HG03095 (cell line): ENCODE measurements around the gene SETD1A.

ENCODE experiments used
- ATAC-seq: cut with Tn5 transposase; IDR thresholded peaks from one replicate; pipeline ENCODE4 v1.9.1; 2021; ENCODE audit warnings: moderate library complexity; ENCODE audit not compliant: unreplicated experiment

The SETD1A gene

GRCh38 chr16:30957456-30958174 lies at the start of gene SETD1A:
Gene SETD1A, plus strand, starts transcription at chr16:30957754. Its CDS starts 978 bp downstream, at chr16:30958732.
- ATAC-seq, result peak; percentile 68

- ATAC-seq, result no peak
Measured at GRCh38 chr16:30910427-30911029, 47.0 kb upstream of the SETD1A start.

GRCh38 chr16:30912794-30913412 lies 44.7 kb upstream of the SETD1A start:
- ATAC-seq, result no peak

- no peak for ATAC-seq
Measured at GRCh38 chr16:30914830-30915229, 42.7 kb upstream of the SETD1A start.

- ATAC-seq, result no peak
Measured at GRCh38 chr16:30918614-30919013, 38.9 kb upstream of the SETD1A start.

GRCh38 chr16:30920891-30921290 lies 36.7 kb upstream of the SETD1A start:
- no peak for ATAC-seq

GRCh38 chr16:30921459-30921747 lies 36.2 kb upstream of the SETD1A start:
- no peak for ATAC-seq

GRCh38 chr16:30921748-30922419 lies 35.7 kb upstream of the SETD1A start:
- peak; percentile 2 for ATAC-seq

GRCh38 chr16:30922420-30922959 lies 35.1 kb upstream of the SETD1A start:
- ATAC-seq, result peak; percentile 59

GRCh38 chr16:30922960-30923535 lies 34.5 kb upstream of the SETD1A start:
- ATAC-seq, result peak; percentile 63

- no peak for ATAC-seq
Measured at GRCh38 chr16:30923554-30924075, 33.9 kb upstream of the SETD1A start, which contains the start of gene FBXL19. Gene FBXL19, plus strand, starts transcription at chr16:30923572. Its CDS starts 2,183 bp downstream, at chr16:30925755.

GRCh38 chr16:30924076-30924912 lies 33.3 kb upstream of the SETD1A start:
- no peak for ATAC-seq

GRCh38 chr16:30924913-30925631 lies 32.5 kb upstream of the SETD1A start:
- no peak for ATAC-seq

- ATAC-seq, result no peak
Measured at GRCh38 chr16:30925632-30925987, 31.9 kb upstream of the SETD1A start.

GRCh38 chr16:30925995-30926811 lies 31.4 kb upstream of the SETD1A start:
- ATAC-seq, result no peak

- ATAC-seq, result no peak
Measured at GRCh38 chr16:30926937-30927788, 30.4 kb upstream of the SETD1A start.

GRCh38 chr16:30927789-30928378 lies 29.7 kb upstream of the SETD1A start:
- no peak for ATAC-seq
